Coronary artery (tissue), 2 donors: ENCODE data around the gene S100A1.
A peak's percentile ranks its signal among the peaks of the same experiment; 100 is the strongest.

Source experiments
- DNase-seq: peaks from one replicate; pipeline ENCODE4 v3.0.0-alpha.2; 2017; ENCODE audit warnings: low spot score
- H3K27ac ChIP-seq, 2 donors: fragments of 200-600 bp; sonication (generic); one replicate each; pipeline ENCODE4 v1.5.1; 2016 to 2019
- H3K4me3 ChIP-seq: fragments of 200-600 bp; sonication (generic); 2 replicates; pipeline ENCODE4 v1.5.1; 2016; ENCODE audit warnings: mild to moderate bottlenecking, moderate library complexity
- TF ChIP-seq, protein P1 (sequence below): fragments of 200-600 bp; sonication (generic); IDR thresholded peaks from one replicate; pipeline ENCODE4 v1.5.1; 2019; ENCODE audit warnings: antibody characterized with exemption

S100A1 gene

DNA sequence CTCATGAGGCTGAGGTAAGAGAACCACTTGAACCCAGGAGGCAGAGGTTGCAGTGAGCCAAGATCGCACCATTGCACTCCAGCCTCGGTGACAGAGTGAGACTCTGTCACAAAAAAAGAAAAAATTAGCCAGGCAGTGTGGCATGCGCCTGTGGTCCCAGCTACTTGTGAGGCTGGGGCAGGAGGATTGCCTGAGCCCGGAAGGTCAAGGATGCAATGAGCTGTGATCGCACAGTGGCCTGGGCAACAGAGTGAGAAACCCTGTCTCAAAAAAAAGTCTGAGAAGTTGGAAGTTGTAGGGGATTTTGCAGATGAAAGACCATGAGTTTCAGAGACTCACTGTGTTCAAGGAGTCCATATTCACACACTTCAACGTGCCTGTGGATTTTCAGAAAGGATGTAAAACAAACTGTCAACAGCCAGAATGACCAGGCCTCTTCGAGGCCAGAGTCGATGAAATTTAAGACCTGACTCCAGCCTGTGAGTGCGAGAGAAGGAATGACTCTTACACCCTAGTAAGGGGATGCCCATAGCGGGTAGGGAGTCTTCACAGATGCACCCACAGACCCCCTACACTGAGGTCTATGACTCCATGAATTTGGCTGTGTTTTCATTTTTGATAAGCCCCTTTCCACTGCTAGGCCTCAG is 3.1 kb upstream of the S100A1 start:
- Histone ChIP-seq H3K4me3 (peak overlapping the region; percentile 81), H3K27ac (peak overlapping the region in 1 of 2 donors; percentile 96)
- DNase-seq, result no peak
- TF ChIP-seq, protein P1, sequence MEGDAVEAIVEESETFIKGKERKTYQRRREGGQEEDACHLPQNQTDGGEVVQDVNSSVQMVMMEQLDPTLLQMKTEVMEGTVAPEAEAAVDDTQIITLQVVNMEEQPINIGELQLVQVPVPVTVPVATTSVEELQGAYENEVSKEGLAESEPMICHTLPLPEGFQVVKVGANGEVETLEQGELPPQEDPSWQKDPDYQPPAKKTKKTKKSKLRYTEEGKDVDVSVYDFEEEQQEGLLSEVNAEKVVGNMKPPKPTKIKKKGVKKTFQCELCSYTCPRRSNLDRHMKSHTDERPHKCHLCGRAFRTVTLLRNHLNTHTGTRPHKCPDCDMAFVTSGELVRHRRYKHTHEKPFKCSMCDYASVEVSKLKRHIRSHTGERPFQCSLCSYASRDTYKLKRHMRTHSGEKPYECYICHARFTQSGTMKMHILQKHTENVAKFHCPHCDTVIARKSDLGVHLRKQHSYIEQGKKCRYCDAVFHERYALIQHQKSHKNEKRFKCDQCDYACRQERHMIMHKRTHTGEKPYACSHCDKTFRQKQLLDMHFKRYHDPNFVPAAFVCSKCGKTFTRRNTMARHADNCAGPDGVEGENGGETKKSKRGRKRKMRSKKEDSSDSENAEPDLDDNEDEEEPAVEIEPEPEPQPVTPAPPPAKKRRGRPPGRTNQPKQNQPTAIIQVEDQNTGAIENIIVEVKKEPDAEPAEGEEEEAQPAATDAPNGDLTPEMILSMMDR, result no peak

DNA sequence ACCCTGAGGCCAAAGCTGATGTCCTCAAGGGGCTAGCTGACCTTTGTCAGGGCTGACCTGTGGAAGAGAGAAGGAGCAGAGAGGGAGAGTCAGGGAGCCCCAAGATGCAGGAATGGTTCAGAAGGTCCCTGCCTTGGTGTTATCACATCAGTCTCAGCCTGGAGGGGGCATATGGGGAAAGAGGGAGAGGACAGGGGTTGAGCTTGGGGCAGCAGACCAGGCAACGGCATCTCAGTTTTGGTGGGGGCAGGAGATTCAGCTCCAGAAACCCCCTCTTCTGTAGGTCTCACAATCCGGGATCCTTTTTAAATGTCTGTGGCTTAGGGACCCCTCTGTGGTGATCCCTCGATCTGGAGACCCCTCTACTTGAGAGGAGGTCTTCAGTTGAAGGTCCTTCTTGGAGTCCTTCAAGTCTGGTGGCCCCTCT is 1.7 kb upstream of the S100A1 start:
- H3K4me3 ChIP-seq, result peak overlapping the region; percentile 81
- no peak for DNase-seq
- peak overlapping the region; percentile 88 to 96 for H3K27ac ChIP-seq
- TF ChIP-seq, protein P1, result no peak

DNA sequence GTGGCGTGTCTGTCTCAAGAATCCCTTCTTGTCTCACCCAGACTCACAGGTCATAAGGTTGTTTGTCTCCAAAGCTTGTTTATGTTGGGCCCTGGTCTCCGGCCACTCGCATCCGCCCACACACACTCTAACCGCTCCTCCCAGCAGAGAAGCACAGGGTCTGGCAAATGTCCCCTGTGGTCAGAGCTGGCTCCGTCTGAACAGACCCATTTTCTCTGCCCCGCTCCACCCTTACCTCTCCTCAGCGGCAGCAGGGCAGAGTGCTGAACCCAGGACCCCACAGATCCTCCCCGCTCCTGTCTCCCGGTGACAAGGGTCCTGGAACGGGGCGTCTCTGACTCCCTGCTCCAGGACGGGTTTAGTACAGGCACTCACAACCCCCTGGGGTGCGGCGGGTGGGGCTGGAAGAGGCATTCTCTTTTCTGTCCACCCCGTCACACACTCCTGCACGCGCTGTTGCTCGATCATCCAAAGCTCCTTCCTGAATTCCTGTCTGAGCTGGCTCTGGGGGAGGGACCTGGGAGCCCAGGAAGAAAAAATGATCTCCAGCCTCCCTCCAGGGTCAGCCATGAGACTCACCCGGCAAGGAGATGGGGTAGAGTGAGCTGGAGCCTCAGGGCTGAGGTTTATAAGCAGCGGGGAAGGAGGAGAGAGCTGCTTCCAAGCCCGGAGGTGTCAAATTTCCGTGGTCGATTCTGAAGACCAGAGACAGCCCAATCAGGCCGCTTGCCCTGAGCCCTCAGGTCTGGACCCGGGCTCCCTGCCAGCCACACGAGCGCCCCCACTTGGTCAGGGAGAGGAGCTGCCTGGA is 1.1 kb upstream of the S100A1 start, which contains the start of gene S100A13:
TSS of gene S100A13 (minus strand) at position 602 of the 811 bp plus-strand sequence. CDS start 1,033 bp downstream, outside the sequence.
- H3K4me3 ChIP-seq, result peak within 1 kb of the TSS; percentile 81
- TF ChIP-seq, protein P1, result no peak
- peak within 1 kb of the TSS; percentile 88 to 96 for H3K27ac ChIP-seq
- no peak for DNase-seq

DNA sequence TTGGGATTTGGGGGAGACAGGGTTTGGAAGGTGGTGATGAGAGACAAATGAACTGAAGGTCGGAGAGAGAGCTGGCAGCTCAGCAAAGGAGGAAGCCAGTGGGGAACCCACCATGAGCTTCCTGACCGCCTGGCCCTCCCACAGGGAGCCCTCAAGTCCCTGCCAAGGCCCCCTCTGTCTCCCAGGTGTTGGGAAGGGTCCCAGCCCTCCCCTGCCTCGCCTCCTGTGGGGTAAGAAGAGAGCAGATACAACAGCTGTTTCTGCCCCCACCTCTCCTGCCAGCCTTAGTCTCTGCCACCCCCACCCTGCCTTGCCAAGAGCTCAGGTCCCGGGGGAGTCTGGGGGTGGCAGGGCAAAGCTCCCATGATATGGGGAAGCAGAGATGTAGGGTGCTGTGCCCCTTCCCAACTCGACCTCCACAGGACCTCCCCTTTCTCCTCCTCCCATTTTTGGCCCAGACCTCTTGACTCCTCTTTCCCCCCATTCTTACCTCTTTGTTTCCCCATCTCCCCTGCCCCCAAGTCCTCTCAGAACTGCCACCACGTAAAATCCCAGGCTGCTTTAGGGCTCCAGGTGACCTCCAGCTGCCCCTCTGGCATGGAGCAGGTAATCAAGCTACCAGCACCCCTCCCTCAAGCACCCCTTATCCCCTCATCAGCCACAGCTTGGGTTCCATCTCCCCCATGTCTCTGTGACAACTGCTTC is 556 bp downstream of the S100A1 start:
- TF ChIP-seq, protein P1, result no peak
- no peak for DNase-seq
- H3K27ac ChIP-seq, result peak overlapping the region; percentile 66 to 96
- no peak overlapping the region for H3K4me3 ChIP-seq

DNA sequence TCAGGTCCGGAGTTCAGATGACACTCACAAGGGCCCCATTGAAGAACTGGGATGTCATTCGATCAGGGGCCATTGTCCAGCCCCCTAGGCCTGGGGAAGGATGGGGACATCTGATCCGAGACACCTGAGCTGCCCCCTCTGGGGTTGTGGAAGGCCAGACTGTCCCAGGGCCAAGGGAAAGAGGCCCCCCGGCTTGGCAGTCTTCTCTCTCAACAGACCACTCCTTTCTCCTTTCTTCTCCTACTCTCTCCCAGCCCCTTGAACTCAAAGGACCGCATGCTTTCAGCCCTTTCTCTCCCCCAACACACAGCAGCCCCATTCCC is 1.1 kb downstream of the S100A1 start:
- no peak overlapping the region for H3K4me3 ChIP-seq
- TF ChIP-seq, protein P1, result no peak
- no peak for DNase-seq
- H3K27ac ChIP-seq, result peak overlapping the region; percentile 66 to 96

DNA sequence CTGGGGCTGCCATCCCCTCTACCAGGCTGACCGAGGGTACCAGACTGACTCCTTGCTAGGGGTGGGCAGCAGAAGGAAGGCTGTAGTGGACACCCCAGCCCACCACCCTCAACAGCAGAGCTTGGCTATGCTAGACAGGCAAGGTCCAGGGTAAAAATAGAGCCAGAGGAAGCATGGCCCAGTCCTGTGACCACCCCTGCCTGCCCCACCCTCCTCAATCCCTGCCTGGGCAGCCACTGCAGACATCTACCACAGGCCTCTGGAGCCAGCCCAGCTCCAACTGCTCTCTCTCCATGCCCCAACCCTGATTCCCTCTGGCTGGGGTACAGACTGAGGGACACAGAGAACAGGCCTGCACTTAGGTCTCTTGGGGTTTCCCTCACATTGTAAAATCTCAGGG is 1.7 kb downstream of the S100A1 start:
- Histone ChIP-seq H3K4me3 (no peak overlapping the region), H3K27ac (peak overlapping the region; percentile 66 to 96)
- TF ChIP-seq, protein P1, result no peak
- no peak for DNase-seq
